ENCODE results near the gene CLSTN2.

GRCh38 chr3:140499114-140499757 is 564.3 kb downstream of the CLSTN2 start:
- TF ChIP-seq, protein P1, sequence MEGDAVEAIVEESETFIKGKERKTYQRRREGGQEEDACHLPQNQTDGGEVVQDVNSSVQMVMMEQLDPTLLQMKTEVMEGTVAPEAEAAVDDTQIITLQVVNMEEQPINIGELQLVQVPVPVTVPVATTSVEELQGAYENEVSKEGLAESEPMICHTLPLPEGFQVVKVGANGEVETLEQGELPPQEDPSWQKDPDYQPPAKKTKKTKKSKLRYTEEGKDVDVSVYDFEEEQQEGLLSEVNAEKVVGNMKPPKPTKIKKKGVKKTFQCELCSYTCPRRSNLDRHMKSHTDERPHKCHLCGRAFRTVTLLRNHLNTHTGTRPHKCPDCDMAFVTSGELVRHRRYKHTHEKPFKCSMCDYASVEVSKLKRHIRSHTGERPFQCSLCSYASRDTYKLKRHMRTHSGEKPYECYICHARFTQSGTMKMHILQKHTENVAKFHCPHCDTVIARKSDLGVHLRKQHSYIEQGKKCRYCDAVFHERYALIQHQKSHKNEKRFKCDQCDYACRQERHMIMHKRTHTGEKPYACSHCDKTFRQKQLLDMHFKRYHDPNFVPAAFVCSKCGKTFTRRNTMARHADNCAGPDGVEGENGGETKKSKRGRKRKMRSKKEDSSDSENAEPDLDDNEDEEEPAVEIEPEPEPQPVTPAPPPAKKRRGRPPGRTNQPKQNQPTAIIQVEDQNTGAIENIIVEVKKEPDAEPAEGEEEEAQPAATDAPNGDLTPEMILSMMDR (conservative IDR thresholded peaks at IDR 0.05; ENCODE audit: low read depth, low read length): peak; percentile 44
- TF ChIP-seq EZH2 (IDR thresholded peaks at IDR 0.05; ENCODE audit: low read length, unreplicated experiment): no peak

Data from PC-3 (cell line).